Kidney (tissue), 14 donors: Measurements from ENCODE around the gene KMT2E. TPM values are rescaled to one million over a fixed set of nuclear protein-coding genes. Genes with fewer than 3 reads are reported as not detected.
"Not testable (repeated sequence)": the region's sequence is repeated elsewhere in the genome, so short reads cannot be mapped to it uniquely, and the experiment has no call there.

Experiments used
- DNase-seq, 5 donors: peaks; one replicate each; pipeline ENCODE4 v3.0.0-alpha.2; 2013 to 2020
- FAIRE-seq: peaks from 2 replicates; lab custom pipeline; 2012; peaks lifted over from hg19 to GRCh38; lab: Jason Lieb, UNC
- H3K27ac ChIP-seq, 2 donors: one replicate each; pipeline ENCODE4 v1.7.0; 2013; ENCODE audit warnings: low read depth in 2 of 2, low read length in 2 of 2, inconsistent platforms in 1 of 2
- H3K27me3 ChIP-seq: one replicate; pipeline ENCODE4 v1.7.1; 2013; ENCODE audit warnings: low read length, inconsistent platforms; ENCODE audit not compliant: control insufficient read depth, insufficient read depth
- H3K36me3 ChIP-seq, 3 donors: one replicate each; pipeline versions ENCODE4 v1.7.0 to v1.7.1; 2013; ENCODE audit warnings: low read length in 3 of 3, control low read depth in 1 of 3, inconsistent platforms in 1 of 3; ENCODE audit not compliant: insufficient read depth in 3 of 3, control insufficient read depth in 2 of 3
- H3K4me1 ChIP-seq, 3 donors: one replicate each; pipeline versions ENCODE4 v1.7.0 to v1.7.1; 2013; ENCODE audit warnings: low read length in 3 of 3, inconsistent platforms in 1 of 3, low read depth in 1 of 3; ENCODE audit not compliant: control insufficient read depth in 2 of 3, insufficient read depth in 2 of 3
- H3K4me3 ChIP-seq, 3 donors: one replicate each; pipeline versions ENCODE4 v1.7.0 to v1.8.1; 2013; ENCODE audit warnings: low read length in 3 of 3, control low read depth in 1 of 3, inconsistent platforms in 1 of 3
- H3K9ac ChIP-seq, 3 donors: one replicate each; pipeline versions ENCODE4 v1.7.0 to v1.7.1; 2013; ENCODE audit warnings: low read length in 3 of 3, control low read depth in 1 of 3, inconsistent platforms in 1 of 3
- H3K9me3 ChIP-seq, 3 donors: one replicate each; pipeline versions ENCODE4 v1.7.0 to v1.7.1; 2013; ENCODE audit warnings: low read length in 3 of 3, control low read depth in 1 of 3, inconsistent platforms in 1 of 3; ENCODE audit not compliant: control insufficient read depth in 2 of 3, insufficient read depth in 1 of 3
- CTCF ChIP-seq: IDR thresholded peaks from 3 replicates; pipeline ENCODE4 v1.5.1; 2012; ENCODE audit warnings: mild to moderate bottlenecking, moderate library complexity, borderline replicate concordance; ENCODE audit not compliant: insufficient read depth; ENCODE audit errors: extremely low read depth
- intact Hi-C: fragments of 100-400 bp; cut with DNase I; formaldehyde crosslinking; loops from one replicate; pipeline ENCODE4 v1.11.1; 2022
- polyA plus RNA-seq: library from polyadenylated mRNA; stranded (reverse); fragments of 350-450 nt; fragmentation: Illumina TruSeq; extraction: RNeasy Lipid Tissue Mini Kit (QIAGEN cat#74804); gene quantifications from one replicate; pipeline ENCODE4 v1.2.3, GENCODE V29; 2014; ENCODE audit warnings: low read depth, low replicate concordance; ENCODE audit not compliant: insufficient read depth
- total RNA-seq: library from RNA; stranded (reverse); fragmentation: NEBNext Ultra II Directional; extraction: Animal tissue kit (Norgen Biotek cat#: 25700); gene quantifications from one replicate; pipeline ENCODE4 v1.2.1, GENCODE V29; 2021
- donor health status: control.
- donor health status: control.
- donor health status: control.
- donor health status: control.
- donor health status: control.
- donor health status: DM: yes; HTN: yes; CAD: no.
- donor health status: Normal renal cell carcinoma (clear cell type).

Gene KMT2E
- total and polyA plus RNA-seq, 2 donors from 2014 or later = 7.2 to 106 TPM

- intact Hi-C loops = no loop called here
- H3K27me3 ChIP-seq = no peaks in the 10 kb centered on the region
- no peaks in the 10 kb centered on the region for H3K36me3 ChIP-seq
- H3K27ac ChIP-seq = no peak overlapping the region
- no peak for TF ChIP-seq CTCF
- no peak overlapping the region for H3K9ac ChIP-seq
- no peak overlapping the region for H3K4me3 ChIP-seq
- H3K9me3 ChIP-seq = no peaks in the 10 kb centered on the region
- H3K4me1 ChIP-seq = peaks cover 0 to 16% (median 12%) of the 10 kb centered on the region in 3 donors
- no peak for DNase-seq
- FAIRE-seq = no peak
Observed at GRCh38 chr7:105027176-105027853, 13.3 kb downstream of the KMT2E start.

GRCh38 chr7:105028004-105028403 lies 14.0 kb downstream of the KMT2E start:
- Histone ChIP-seq H3K9ac (no peak overlapping the region), H3K27ac (no peak overlapping the region), H3K36me3 (no peaks in the 10 kb centered on the region), H3K4me3 (no peak overlapping the region), H3K27me3 (no peaks in the 10 kb centered on the region), H3K9me3 (no peaks in the 10 kb centered on the region), H3K4me1 (peaks cover 0 to 16% (median 12%) of the 10 kb centered on the region in 3 donors)
- intact Hi-C loops = no loop called here
- FAIRE-seq (no peak), DNase-seq (peak in 1 of 5 donors; percentile 41)
- TF ChIP-seq CTCF = no peak

- FAIRE-seq, H3K27ac ChIP-seq, intact Hi-C loops, DNase-seq, H3K4me3 ChIP-seq, H3K9me3 ChIP-seq, H3K27me3 ChIP-seq, H3K9ac ChIP-seq, H3K36me3 ChIP-seq: not testable (repeated sequence)
- peaks cover 0 to 16% (median 12%) of the 10 kb centered on the region in 3 donors for H3K4me1 ChIP-seq
Observed at GRCh38 chr7:105028941-105029340, 14.9 kb downstream of the KMT2E start.

DNA sequence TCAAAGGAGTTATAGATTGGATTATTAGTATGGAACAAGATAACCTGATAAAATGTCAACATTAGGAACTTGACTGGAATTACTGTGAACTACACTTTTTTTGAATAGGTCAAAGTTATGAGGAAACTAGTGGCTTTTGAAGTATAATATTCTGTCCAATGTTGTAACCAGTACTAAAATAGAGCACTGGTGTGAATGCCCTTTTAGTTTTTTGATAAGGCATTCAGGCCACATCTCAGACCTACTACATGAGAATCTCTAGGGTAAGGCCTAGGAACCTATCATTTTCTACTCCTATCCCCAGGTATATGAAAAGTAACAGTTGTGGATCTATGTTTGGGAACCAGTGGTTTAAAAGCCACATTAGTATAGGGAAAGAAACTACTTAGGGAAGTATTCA lies 16.4 kb downstream of the KMT2E start:
- TF ChIP-seq CTCF = no peak
- FAIRE-seq = no peak

More for the DNA sequence above, 16.4 kb downstream of the KMT2E start:
- no peaks in the 10 kb centered on the region for H3K36me3 ChIP-seq
- H3K4me1 ChIP-seq = peaks cover 0 to 16% (median 9%) of the 10 kb centered on the region in 3 donors
- intact Hi-C loops = no loop called here
- H3K27me3 ChIP-seq = no peaks in the 10 kb centered on the region
- H3K9ac ChIP-seq = no peak overlapping the region
- H3K4me3 ChIP-seq = no peak overlapping the region
- no peaks in the 10 kb centered on the region for H3K9me3 ChIP-seq
- no peak for DNase-seq
- H3K27ac ChIP-seq = no peak overlapping the region
